ENCODE measurements around the gene REST. TPM values are rescaled to one million over a fixed set of nuclear protein-coding genes. Genes with fewer than 3 reads are reported as not detected.
A peak's percentile ranks its signal among the peaks of the same experiment; 100 is the strongest.

The REST gene
- total RNA-seq, 2 donors from 2014 or later = 88.2 to 92.2 TPM

GRCh38 chr4:56908206-56909085, 746 bp downstream of the REST start:
- peak overlapping the region; percentile 92 for H3K27ac ChIP-seq (ENCODE audit: low read depth, low read length)
- peaks cover 29% of the 10 kb centered on the region for H3K4me1 Mint-ChIP-seq
- H3K27me3 Mint-ChIP-seq (ENCODE audit: insufficient read depth) = peaks cover 7% of the 10 kb centered on the region
- H3K9ac ChIP-seq (ENCODE audit: extremely low read depth, low read length, poor library complexity, severe bottlenecking) = peak overlapping the region; percentile 94
- no peaks in the 10 kb centered on the region for H3K27me3 ChIP-seq (ENCODE audit: control insufficient read depth, insufficient read depth, low read length, poor library complexity, severe bottlenecking)
- H3K27ac Mint-ChIP-seq = peak overlapping the region; percentile 98
- H3K4me3 Mint-ChIP-seq = peak overlapping the region; percentile 93
- peaks cover 21% of the 10 kb centered on the region for H3K36me3 ChIP-seq (ENCODE audit: control insufficient read depth, insufficient read depth, low read length)
- peak; percentile 93 for DNase-seq
- no peaks in the 10 kb centered on the region for H3K9me3 ChIP-seq (ENCODE audit: control insufficient read depth, low read length)
- H3K4me3 ChIP-seq (ENCODE audit: low read length) = peak overlapping the region; percentile 99
- no peaks in the 10 kb centered on the region for H3K4me1 ChIP-seq (ENCODE audit: control insufficient read depth, insufficient read depth, low read length)
- H3K9me3 Mint-ChIP-seq = no peaks in the 10 kb centered on the region
- no peak for TF ChIP-seq CTCF (conservative IDR thresholded peaks at IDR 0.05)
- WGBS, 2 experiments (ENCODE audit: insufficient coverage in 1 of 2, insufficient read length in 1 of 2) = 0% methylated on average over 107 of the region's 110 CpGs; no CpG with 5 or more reads in 1 of the 2 experiments
- H3K36me3 Mint-ChIP-seq (ENCODE audit: low read depth) = peaks cover 21% of the 10 kb centered on the region

GRCh38 chr4:56909086-56909894, 1.6 kb downstream of the REST start:
- 0 to 2% methylated on average over 15 to 41 of the region's 41 CpGs for WGBS, 2 experiments (ENCODE audit: insufficient coverage in 1 of 2, insufficient read length in 1 of 2)
- H3K4me3 Mint-ChIP-seq = peak overlapping the region; percentile 93

More at GRCh38 chr4:56909086-56909894, 1.6 kb downstream of the REST start:
- Histone ChIP-seq H3K9ac (ENCODE audit: extremely low read depth, low read length, poor library complexity, severe bottlenecking) (peak overlapping the region; percentile 94), H3K27me3 (ENCODE audit: control insufficient read depth, insufficient read depth, low read length, poor library complexity, severe bottlenecking) (no peaks in the 10 kb centered on the region), H3K4me3 (ENCODE audit: low read length) (peak overlapping the region; percentile 99), H3K27ac (ENCODE audit: low read depth, low read length) (peak overlapping the region; percentile 92), H3K36me3 (ENCODE audit: control insufficient read depth, insufficient read depth, low read length) (peaks cover 27% of the 10 kb centered on the region), H3K9me3 (ENCODE audit: control insufficient read depth, low read length) (no peaks in the 10 kb centered on the region), H3K4me1 (ENCODE audit: control insufficient read depth, insufficient read depth, low read length) (no peaks in the 10 kb centered on the region)
- DNase-seq = peak; percentile 77
- Mint-ChIP-seq H3K36me3 (ENCODE audit: low read depth) (peaks cover 28% of the 10 kb centered on the region), H3K27ac (peak overlapping the region; percentile 98), H3K9me3 (no peaks in the 10 kb centered on the region), H3K27me3 (ENCODE audit: insufficient read depth) (peaks cover 4% of the 10 kb centered on the region), H3K4me1 (peaks cover 29% of the 10 kb centered on the region)
- no peak for TF ChIP-seq CTCF (conservative IDR thresholded peaks at IDR 0.05)

Measured in endodermal cell (in vitro differentiated cells).